HCT116 (cell line): ENCODE measurements around the gene REEP5. TPM values are rescaled to one million over a fixed set of nuclear protein-coding genes. Genes with fewer than 3 reads are reported as not detected.

Source experiments
- ATAC-seq: fragments of 200-7000 bp; cut with Tn5 transposase; 2 replicates; pipeline ENCODE4 v1.9.1; 2020; ENCODE audit warnings: mild to moderate bottlenecking, moderate library complexity
- BruUV-seq: library from RNA; stranded (reverse); fragments of 400-500 nt; replicated peaks from 2 replicates; lab custom pipeline; 2021; lab: Mats Ljungman, UMichigan
- CTCF ChIA-PET: fragments of 300-600 bp; sonication (Branson Sonifier 250); formaldehyde crosslinking; loops from one replicate; lab custom pipeline; 2021; ENCODE audit warnings: antibody characterized with exemption; lab: Charles Lee
- POLR2A ChIA-PET: fragments of 300-600, 350-600 bp; sonication (Branson Sonifier 250); formaldehyde crosslinking; loops from one replicate; lab custom pipeline; 2021; ENCODE audit warnings: antibody characterized with exemption; lab: Charles Lee
- RAD21 ChIA-PET, 2 experiments: fragments of 300-600 bp; sonication (Branson Sonifier 250); formaldehyde crosslinking; loops; one replicate each; lab custom pipeline; 2023; ENCODE audit warnings: low total read pairs in 2 of 2; ENCODE audit not compliant: uncharacterized antibody in 2 of 2, unreplicated experiment in 2 of 2, low non-redundant PET in 1 of 2; lab: Charles Lee
- DNase-seq: peaks from one replicate; pipeline ENCODE4 v3.0.0-alpha.2; 2010; ENCODE audit warnings: low read depth, low spot score
- H2AFZ ChIP-seq: fragments of 200-600 bp; shearing (Covaris generic), sonication (generic); 2 replicates; pipeline ENCODE4 v1.6.1; 2017; ENCODE audit warnings: low read depth, mixed run types, mixed read lengths, antibody characterized with exemption, low read length; ENCODE audit not compliant: poor library complexity, severe bottlenecking
- H3K27ac ChIP-seq: 2 replicates; pipeline ENCODE4 v1.5.1; 2012; ENCODE audit warnings: low read depth, low read length
- H3K27me3 ChIP-seq: fragments of 200-600 bp; sonication (generic); 2 replicates; pipeline ENCODE4 v1.6.1; 2016; ENCODE audit warnings: mixed run types, low read length, mixed read lengths; ENCODE audit not compliant: insufficient read depth
- H3K36me3 ChIP-seq, 2 experiments: fragments of 200-500 bp in 1 of 2; fragments of 200-600 bp in 1 of 2; sonication (Bioruptor generic) in 1 of 2; sonication (generic) in 1 of 2; 2 replicates each; pipeline versions ENCODE4 v1.5.1 to v1.6.1; 2014 to 2016; ENCODE audit warnings: low read length in 2 of 2, inconsistent platforms in 1 of 2, mixed read lengths in 1 of 2, mixed run types in 1 of 2; ENCODE audit not compliant: insufficient read depth in 2 of 2, control insufficient read depth in 1 of 2
- H3K4me1 ChIP-seq, 2 experiments: fragments of 200-600 bp in 1 of 2; sonication (generic) in 1 of 2; 2 replicates each; pipeline versions ENCODE4 v1.5.1 to v1.6.1; 2012 to 2017; ENCODE audit warnings: low read length in 2 of 2, inconsistent platforms in 1 of 2, mild to moderate bottlenecking in 1 of 2, mixed read lengths in 1 of 2, mixed run types in 1 of 2, moderate library complexity in 1 of 2; ENCODE audit not compliant: insufficient read depth in 2 of 2, control insufficient read depth in 1 of 2
- H3K4me2 ChIP-seq: fragments of 200-600 bp; sonication (generic); 2 replicates; pipeline ENCODE4 v1.6.1; 2017; ENCODE audit warnings: mixed run types, low read length, mixed read lengths
- H3K4me3 ChIP-seq, 2 experiments: fragments of 200-600 bp in 1 of 2; sonication (generic) in 1 of 2; replicated peaks in 1 of 2; 2 replicates each; pipeline ENCODE4 v1.5.1; 2011 to 2016; ENCODE audit warnings: low read length in 2 of 2, control low read depth in 1 of 2, low read depth in 1 of 2, mild to moderate bottlenecking in 1 of 2, mixed read lengths in 1 of 2, mixed run types in 1 of 2
- H3K79me2 ChIP-seq: fragments of 200-600 bp; sonication (generic); 2 replicates; pipeline ENCODE4 v1.6.1; 2017; ENCODE audit warnings: mild to moderate bottlenecking, mixed run types, low read length, moderate library complexity, mixed read lengths; ENCODE audit not compliant: insufficient read depth
- H3K9ac ChIP-seq: fragments of 200-600 bp; sonication (generic); 2 replicates; pipeline ENCODE4 v1.6.1; 2016; ENCODE audit warnings: low read length, mixed read lengths
- H3K9me2 ChIP-seq: fragments of 200-600 bp; sonication (generic), shearing (Covaris generic); 2 replicates; pipeline ENCODE4 v1.6.1; 2017; ENCODE audit warnings: mixed run types, mild to moderate bottlenecking, moderate library complexity; ENCODE audit not compliant: insufficient read depth
- H3K9me3 ChIP-seq, 2 experiments: fragments of 200-500 bp in 1 of 2; fragments of 200-600 bp in 1 of 2; sonication (Bioruptor generic) in 1 of 2; sonication (generic) in 1 of 2; 2 replicates each; pipeline ENCODE4 v1.6.1; 2014 to 2017; ENCODE audit warnings: low read length in 2 of 2, mixed read lengths in 2 of 2, inconsistent platforms in 1 of 2, low read depth in 1 of 2, mild to moderate bottlenecking in 1 of 2, mixed run types in 1 of 2, moderate library complexity in 1 of 2; ENCODE audit not compliant: control insufficient read depth in 1 of 2, insufficient read depth in 1 of 2
- H4K20me1 ChIP-seq: fragments of 200-600 bp; sonication (generic), shearing (Covaris generic); 2 replicates; pipeline ENCODE4 v1.6.1; 2017; ENCODE audit warnings: mixed run types, mild to moderate bottlenecking, moderate library complexity; ENCODE audit not compliant: insufficient read depth
- CBX3 ChIP-seq: IDR thresholded peaks from 2 replicates; pipeline ENCODE4 v1.6.1; 2012; ENCODE audit warnings: low read depth
- CEBPB ChIP-seq: IDR thresholded peaks from 2 replicates; pipeline ENCODE4 v1.6.1; 2012; ENCODE audit warnings: low read depth
- EZH2 ChIP-seq: fragments of 200-600 bp; sonication (generic); IDR thresholded peaks from 2 replicates; pipeline ENCODE4 v1.6.1; 2017; ENCODE audit warnings: antibody characterized with exemption, mixed run types
- EZH2phosphoT487 ChIP-seq: fragments of 200-600 bp; IDR thresholded peaks from 2 replicates; pipeline ENCODE4 v1.6.1; 2018; ENCODE audit warnings: antibody characterized with exemption, borderline replicate concordance
- JUND ChIP-seq: IDR thresholded peaks from 2 replicates; pipeline ENCODE4 v1.6.1; 2012
- SIN3A ChIP-seq: IDR thresholded peaks from 2 replicates; pipeline ENCODE4 v1.6.1; 2012; ENCODE audit warnings: low read depth
- SP1 ChIP-seq: IDR thresholded peaks from 2 replicates; pipeline ENCODE4 v1.6.1; 2012; ENCODE audit warnings: low read depth
- ZFX ChIP-seq: fragments of 450-650 bp; IDR thresholded peaks from 2 replicates; pipeline ENCODE4 v1.6.1; 2017
- ZNF274 ChIP-seq: fragments of 200-500 bp; sonication (Bioruptor generic); IDR thresholded peaks from 2 replicates; pipeline ENCODE4 v1.6.1; 2014; ENCODE audit warnings: mild to moderate bottlenecking, low read depth, low read length, inconsistent platforms
- intact Hi-C: fragments of 100-400 bp; cut with micrococcal nuclease; formaldehyde crosslinking; loops from 2 replicates; pipeline ENCODE4 v1.10.0; 2022
- total RNA-seq: library from RNA; stranded (reverse); gene quantifications from one replicate; pipeline ENCODE4 v1.2.1, GENCODE V29; 2021; ENCODE audit not compliant: unreplicated experiment
- TF ChIP-seq, protein P1 (sequence below): IDR thresholded peaks from 2 replicates; pipeline ENCODE4 v1.6.1; 2012
- TF ChIP-seq, protein P2 (sequence below): IDR thresholded peaks from 2 replicates; pipeline ENCODE4 v1.6.1; 2011; ENCODE audit warnings: mild to moderate bottlenecking, low read length, moderate library complexity; ENCODE audit not compliant: insufficient replicate concordance; ENCODE audit errors: extremely low read depth

REEP5 gene
- total RNA-seq, 1 experiment from 2014 or later: 71.7 TPM

GRCh38 chr5:112919972-112920371, 2.1 kb downstream of the REEP5 start (continued):
- TF ChIP-seq EZH2 (no peak), JUND (no peak), EZH2phosphoT487 (no peak), SIN3A (no peak)
- TF ChIP-seq, protein P1, sequence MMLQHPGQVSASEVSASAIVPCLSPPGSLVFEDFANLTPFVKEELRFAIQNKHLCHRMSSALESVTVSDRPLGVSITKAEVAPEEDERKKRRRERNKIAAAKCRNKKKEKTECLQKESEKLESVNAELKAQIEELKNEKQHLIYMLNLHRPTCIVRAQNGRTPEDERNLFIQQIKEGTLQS: no peak

DNA sequence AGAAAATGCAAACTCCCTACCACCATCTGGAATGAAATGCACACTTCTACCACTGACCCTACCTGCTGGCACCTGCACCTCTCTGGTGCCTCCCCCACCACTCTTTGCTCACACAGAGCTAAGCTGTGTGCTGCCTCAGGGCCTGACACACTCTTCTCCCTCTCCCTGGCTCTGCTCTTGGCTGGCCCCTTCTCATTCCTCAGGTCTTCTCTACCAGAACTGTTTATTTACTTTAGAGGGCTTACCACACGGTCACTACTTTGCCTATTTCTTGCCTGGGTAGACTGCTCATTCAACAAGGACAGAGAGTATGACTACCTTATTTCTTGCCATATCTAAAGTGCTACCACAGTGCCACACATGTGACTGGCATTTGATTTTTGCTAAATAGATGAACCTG, 3.3 kb downstream of the REEP5 start:
- Histone ChIP-seq H3K9ac (no peak overlapping the region), H3K4me1 (peaks cover 8 to 24% of the 10 kb centered on the region in 2 experiments; a peak in 3 of 4 replicates), H3K27ac (no peak overlapping the region), H3K79me2 (peaks cover 69% of the 10 kb centered on the region), H3K4me2 (no peak overlapping the region), H3K4me3 (no peak overlapping the region), H4K20me1 (no peaks in the 10 kb centered on the region), H3K9me3 (no peaks in the 10 kb centered on the region), H3K9me2 (no peaks in the 10 kb centered on the region), H3K27me3 (no peaks in the 10 kb centered on the region), H3K36me3 (peaks cover 8 to 22% of the 10 kb centered on the region in 2 experiments; a peak in 3 of 4 replicates), H2AFZ (no peak overlapping the region)
- ChIA-PET CTCF (no interaction called here), POLR2A (no interaction called here), RAD21 (no interaction called here)
- intact Hi-C loops: no loop called here
- ATAC-seq (no peak), DNase-seq (no peak)
- no TSS peak for BruUV-seq
- no peak for TF ChIP-seq ZNF274
- TF ChIP-seq SP1: no peak
- no peak for TF ChIP-seq CEBPB
- no peak for TF ChIP-seq CBX3
- TF ChIP-seq, protein P2, sequence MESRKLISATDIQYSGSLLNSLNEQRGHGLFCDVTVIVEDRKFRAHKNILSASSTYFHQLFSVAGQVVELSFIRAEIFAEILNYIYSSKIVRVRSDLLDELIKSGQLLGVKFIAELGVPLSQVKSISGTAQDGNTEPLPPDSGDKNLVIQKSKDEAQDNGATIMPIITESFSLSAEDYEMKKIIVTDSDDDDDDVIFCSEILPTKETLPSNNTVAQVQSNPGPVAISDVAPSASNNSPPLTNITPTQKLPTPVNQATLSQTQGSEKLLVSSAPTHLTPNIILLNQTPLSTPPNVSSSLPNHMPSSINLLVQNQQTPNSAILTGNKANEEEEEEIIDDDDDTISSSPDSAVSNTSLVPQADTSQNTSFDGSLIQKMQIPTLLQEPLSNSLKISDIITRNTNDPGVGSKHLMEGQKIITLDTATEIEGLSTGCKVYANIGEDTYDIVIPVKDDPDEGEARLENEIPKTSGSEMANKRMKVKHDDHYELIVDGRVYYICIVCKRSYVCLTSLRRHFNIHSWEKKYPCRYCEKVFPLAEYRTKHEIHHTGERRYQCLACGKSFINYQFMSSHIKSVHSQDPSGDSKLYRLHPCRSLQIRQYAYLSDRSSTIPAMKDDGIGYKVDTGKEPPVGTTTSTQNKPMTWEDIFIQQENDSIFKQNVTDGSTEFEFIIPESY: no peak
- TF ChIP-seq ZFX: no peak
